Activated T-helper 1 cell treated with anti-CD3 and anti-CD28 coated beads, Interleukin-12 subunit alpha, Interleukin-12 subunit beta, Interleukin-2, Interleukin-4 antibody, amounts not matched to agents 30 ng/mL and 10 ng/mL and 1 ng/mL, durations not matched to agents 14 hours and 24 hours and 36 hours (primary cell): ENCODE data around the gene CALHM4. TPM values are rescaled to one million over a fixed set of nuclear protein-coding genes. Genes with fewer than 3 reads are reported as not detected.
"Not testable (repeated sequence)": the region's sequence is repeated elsewhere in the genome, so short reads cannot be mapped to it uniquely, and the experiment has no call there.

Experiments used
- DNase-seq: peaks from one replicate; pipeline ENCODE4 v3.0.0; 2021; ENCODE audit warnings: low spot score
- H3K27ac Mint-ChIP-seq: one replicate; pipeline ENCODE4 v1.8.0; 2021; ENCODE audit warnings: mild to moderate bottlenecking, mixed read lengths
- H3K27me3 Mint-ChIP-seq: one replicate; pipeline ENCODE4 v1.8.0; 2022; ENCODE audit warnings: mild to moderate bottlenecking, moderate library complexity, mixed read lengths; ENCODE audit not compliant: insufficient read depth
- H3K36me3 Mint-ChIP-seq: one replicate; pipeline ENCODE4 v1.8.0; 2021; ENCODE audit warnings: low read depth, mixed read lengths
- H3K4me1 Mint-ChIP-seq: one replicate; pipeline ENCODE4 v1.8.0; 2021; ENCODE audit warnings: low read depth, mixed read lengths
- H3K4me3 Mint-ChIP-seq: one replicate; pipeline ENCODE4 v1.8.0; 2021; ENCODE audit warnings: mild to moderate bottlenecking, moderate library complexity, mixed read lengths
- H3K9me3 Mint-ChIP-seq: one replicate; pipeline ENCODE4 v1.8.0; 2021; ENCODE audit warnings: mixed read lengths
- intact Hi-C: fragments of 100-400 bp; cut with micrococcal nuclease; formaldehyde crosslinking; loops from one replicate; pipeline ENCODE4 v1.15.1; 2024
- total RNA-seq: library from RNA; stranded (reverse); gene quantifications from 2 replicates; pipeline ENCODE4 v1.2.3, GENCODE V29; 2022

The CALHM4 gene
- total RNA-seq, 1 donor from 2014 or later: not detected

GRCh38 chr6:116570856-116571682, 17.5 kb downstream of the CALHM4 start, which contains the start of gene RWDD1:
Gene RWDD1 (plus strand): TSS chr6:116571504. CDS start chr6:116571583, 79 bp downstream.
- Mint-ChIP-seq H3K9me3 (no peaks in the 10 kb centered on the region), H3K4me1 (peaks cover 54% of the 10 kb centered on the region), H3K27me3 (peaks cover 13% of the 10 kb centered on the region), H3K36me3 (peaks cover 11% of the 10 kb centered on the region), H3K27ac (peak within 1 kb of the TSS; percentile 97), H3K4me3 (peak within 1 kb of the TSS; percentile 99)
- intact Hi-C loops: loop anchor here (1.0 to 5.0 kb wide), 12 partner anchors 10 to 1106 kb away; partner anchors contain the start of genes CALHM6, GOPC, KPNA5 and NUS1
- peak; percentile 98 for DNase-seq

- H3K9me3 Mint-ChIP-seq: no peaks in the 10 kb centered on the region
- intact Hi-C loops: loop anchor here (1.0 to 5.0 kb wide), 12 partner anchors 10 to 1106 kb away; partner anchors contain the start of genes CALHM6, GOPC, KPNA5 and NUS1
- peaks cover 16% of the 10 kb centered on the region for H3K36me3 Mint-ChIP-seq
- peaks cover 13% of the 10 kb centered on the region for H3K27me3 Mint-ChIP-seq
- H3K27ac Mint-ChIP-seq: peak overlapping the region; percentile 95
- H3K4me1 Mint-ChIP-seq: peaks cover 59% of the 10 kb centered on the region
- H3K4me3 Mint-ChIP-seq: peak overlapping the region; percentile 99
- DNase-seq: no peak
Measured at GRCh38 chr6:116571683-116572000, 18.1 kb downstream of the CALHM4 start.

GRCh38 chr6:116572162-116572561, 18.6 kb downstream of the CALHM4 start:
- peak overlapping the region; percentile 99 for H3K4me3 Mint-ChIP-seq
- intact Hi-C loops: loop anchor here (5.0 kb wide), 1 partner anchor 1105 kb away; the partner anchor contains the start of gene NUS1
- peaks cover 19% of the 10 kb centered on the region for H3K36me3 Mint-ChIP-seq
- peaks cover 7% of the 10 kb centered on the region for H3K27me3 Mint-ChIP-seq
- peaks cover 59% of the 10 kb centered on the region for H3K4me1 Mint-ChIP-seq
- no peak for DNase-seq
- no peaks in the 10 kb centered on the region for H3K9me3 Mint-ChIP-seq
- H3K27ac Mint-ChIP-seq: peak overlapping the region; percentile 95

- Mint-ChIP-seq H3K27ac (no peak overlapping the region), H3K27me3 (no peaks in the 10 kb centered on the region), H3K36me3 (peaks cover 22% of the 10 kb centered on the region), H3K4me3 (no peak overlapping the region), H3K9me3 (no peaks in the 10 kb centered on the region), H3K4me1 (peaks cover 52% of the 10 kb centered on the region)
- intact Hi-C loops: no loop called here
- no peak for DNase-seq
Measured at GRCh38 chr6:116575227-116575626, 21.7 kb downstream of the CALHM4 start.

GRCh38 chr6:116577486-116577885, 23.9 kb downstream of the CALHM4 start:
- H3K4me3 Mint-ChIP-seq: no peak overlapping the region
- H3K27ac Mint-ChIP-seq: no peak overlapping the region
- H3K4me1 Mint-ChIP-seq: peaks cover 35% of the 10 kb centered on the region
- intact Hi-C loops: no loop called here
- H3K27me3 Mint-ChIP-seq: no peaks in the 10 kb centered on the region
- peaks cover 20% of the 10 kb centered on the region for H3K36me3 Mint-ChIP-seq
- no peaks in the 10 kb centered on the region for H3K9me3 Mint-ChIP-seq
- DNase-seq: no peak

- Mint-ChIP-seq H3K9me3 (no peaks in the 10 kb centered on the region), H3K27me3 (no peaks in the 10 kb centered on the region), H3K36me3 (peaks cover 19% of the 10 kb centered on the region), H3K4me3 (no peak overlapping the region), H3K4me1 (peaks cover 27% of the 10 kb centered on the region), H3K27ac (no peak overlapping the region)
- DNase-seq: no peak
- intact Hi-C loops: no loop called here
Measured at GRCh38 chr6:116578335-116578734, 24.8 kb downstream of the CALHM4 start.

GRCh38 chr6:116579143-116579542, 25.6 kb downstream of the CALHM4 start:
- Mint-ChIP-seq H3K36me3 (peaks cover 18% of the 10 kb centered on the region), H3K4me1 (peaks cover 18% of the 10 kb centered on the region), H3K27ac (no peak overlapping the region), H3K4me3 (no peak overlapping the region), H3K9me3 (no peaks in the 10 kb centered on the region), H3K27me3 (no peaks in the 10 kb centered on the region)
- intact Hi-C loops: no loop called here
- DNase-seq: no peak

GRCh38 chr6:116580198-116580597, 26.6 kb downstream of the CALHM4 start:
- Mint-ChIP-seq H3K27me3 (no peaks in the 10 kb centered on the region), H3K27ac (no peak overlapping the region), H3K36me3 (peaks cover 25% of the 10 kb centered on the region), H3K9me3 (no peaks in the 10 kb centered on the region), H3K4me1 (peaks cover 14% of the 10 kb centered on the region), H3K4me3 (no peak overlapping the region)
- intact Hi-C loops: no loop called here
- no peak for DNase-seq

- Mint-ChIP-seq H3K27ac (no peak overlapping the region), H3K4me1 (no peaks in the 10 kb centered on the region), H3K9me3 (no peaks in the 10 kb centered on the region), H3K4me3 (no peak overlapping the region), H3K36me3 (peaks cover 38% of the 10 kb centered on the region), H3K27me3 (no peaks in the 10 kb centered on the region)
- DNase-seq: no peak
- intact Hi-C loops: no loop called here
Measured at GRCh38 chr6:116586276-116586675, 32.7 kb downstream of the CALHM4 start.

GRCh38 chr6:116586738-116587137, 33.2 kb downstream of the CALHM4 start:
- Mint-ChIP-seq H3K36me3 (peaks cover 39% of the 10 kb centered on the region), H3K27ac (no peak overlapping the region), H3K4me1 (no peaks in the 10 kb centered on the region), H3K9me3 (no peaks in the 10 kb centered on the region), H3K4me3 (no peak overlapping the region), H3K27me3 (no peaks in the 10 kb centered on the region)
- intact Hi-C loops: no loop called here
- no peak for DNase-seq

GRCh38 chr6:116595247-116595646, 41.7 kb downstream of the CALHM4 start:
- DNase-seq: no peak
- intact Hi-C loops: no loop called here
- Mint-ChIP-seq H3K4me3 (no peak overlapping the region), H3K4me1 (no peaks in the 10 kb centered on the region), H3K9me3 (no peaks in the 10 kb centered on the region), H3K27ac (no peak overlapping the region), H3K36me3 (peaks cover 26% of the 10 kb centered on the region), H3K27me3 (no peaks in the 10 kb centered on the region)

- Mint-ChIP-seq H3K9me3 (no peaks in the 10 kb centered on the region), H3K4me3 (no peak overlapping the region), H3K27ac (no peak overlapping the region), H3K4me1 (no peaks in the 10 kb centered on the region), H3K36me3 (peaks cover 30% of the 10 kb centered on the region), H3K27me3 (no peaks in the 10 kb centered on the region)
- intact Hi-C loops: no loop called here
- no peak for DNase-seq
Measured at GRCh38 chr6:116596815-116597214, 43.3 kb downstream of the CALHM4 start.

GRCh38 chr6:116603916-116604315, 50.4 kb downstream of the CALHM4 start:
- H3K4me3 Mint-ChIP-seq, H3K27me3 Mint-ChIP-seq, H3K4me1 Mint-ChIP-seq, H3K27ac Mint-ChIP-seq, DNase-seq, intact Hi-C loops: not testable (repeated sequence)
- peaks cover 16% of the 10 kb centered on the region for H3K36me3 Mint-ChIP-seq
- H3K9me3 Mint-ChIP-seq: peaks cover 14% of the 10 kb centered on the region
